ENCODE results near the gene PIGP.

DNA sequence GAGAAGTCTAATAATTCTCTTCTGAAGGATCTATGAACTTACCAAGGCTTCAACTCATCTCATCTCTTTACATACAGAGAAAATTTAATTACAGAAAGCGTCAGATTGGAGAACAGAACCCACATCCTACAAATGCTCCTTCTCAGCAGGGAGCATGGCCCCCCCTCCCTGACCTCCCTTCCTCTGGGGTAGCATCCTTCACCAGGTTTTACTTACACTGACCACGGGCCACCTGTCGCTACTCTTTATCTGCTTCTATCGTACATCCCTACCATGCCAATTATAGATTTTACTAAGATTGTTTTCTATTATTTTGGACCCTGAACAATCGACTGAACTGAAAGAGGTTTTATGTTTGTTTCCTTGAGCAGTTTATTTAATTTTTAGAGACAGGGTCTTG lies 40.6 kb downstream of the PIGP start:
- TF ChIP-seq, protein P1, sequence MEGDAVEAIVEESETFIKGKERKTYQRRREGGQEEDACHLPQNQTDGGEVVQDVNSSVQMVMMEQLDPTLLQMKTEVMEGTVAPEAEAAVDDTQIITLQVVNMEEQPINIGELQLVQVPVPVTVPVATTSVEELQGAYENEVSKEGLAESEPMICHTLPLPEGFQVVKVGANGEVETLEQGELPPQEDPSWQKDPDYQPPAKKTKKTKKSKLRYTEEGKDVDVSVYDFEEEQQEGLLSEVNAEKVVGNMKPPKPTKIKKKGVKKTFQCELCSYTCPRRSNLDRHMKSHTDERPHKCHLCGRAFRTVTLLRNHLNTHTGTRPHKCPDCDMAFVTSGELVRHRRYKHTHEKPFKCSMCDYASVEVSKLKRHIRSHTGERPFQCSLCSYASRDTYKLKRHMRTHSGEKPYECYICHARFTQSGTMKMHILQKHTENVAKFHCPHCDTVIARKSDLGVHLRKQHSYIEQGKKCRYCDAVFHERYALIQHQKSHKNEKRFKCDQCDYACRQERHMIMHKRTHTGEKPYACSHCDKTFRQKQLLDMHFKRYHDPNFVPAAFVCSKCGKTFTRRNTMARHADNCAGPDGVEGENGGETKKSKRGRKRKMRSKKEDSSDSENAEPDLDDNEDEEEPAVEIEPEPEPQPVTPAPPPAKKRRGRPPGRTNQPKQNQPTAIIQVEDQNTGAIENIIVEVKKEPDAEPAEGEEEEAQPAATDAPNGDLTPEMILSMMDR (IDR thresholded peaks at IDR 0.05): no peak
- TF ChIP-seq POLR2A (IDR thresholded peaks at IDR 0.05) (no peak), POLR2AphosphoS5 (IDR thresholded peaks at IDR 0.05) (no peak)

Data from breast epithelium (tissue), 3 donors.